DOHH2 (cell line): ENCODE data around the gene AFAP1.

Experiments used
- EZH2phosphoT487 ChIP-seq: fragments of 200-600 bp; sonication (generic); IDR thresholded peaks from 2 replicates; pipeline ENCODE4 v1.6.1; 2017; ENCODE audit warnings: borderline replicate concordance, mild to moderate bottlenecking, antibody characterized with exemption, low read length, moderate library complexity, mixed read lengths
- TF ChIP-seq, protein P1 (sequence below): fragments of 200-600 bp; sonication (generic); IDR thresholded peaks from one replicate; pipeline ENCODE4 v1.5.1; 2014; ENCODE audit warnings: antibody characterized with exemption, mild to moderate bottlenecking, low read depth, low read length; ENCODE audit not compliant: poor library complexity, severe bottlenecking

DNA sequence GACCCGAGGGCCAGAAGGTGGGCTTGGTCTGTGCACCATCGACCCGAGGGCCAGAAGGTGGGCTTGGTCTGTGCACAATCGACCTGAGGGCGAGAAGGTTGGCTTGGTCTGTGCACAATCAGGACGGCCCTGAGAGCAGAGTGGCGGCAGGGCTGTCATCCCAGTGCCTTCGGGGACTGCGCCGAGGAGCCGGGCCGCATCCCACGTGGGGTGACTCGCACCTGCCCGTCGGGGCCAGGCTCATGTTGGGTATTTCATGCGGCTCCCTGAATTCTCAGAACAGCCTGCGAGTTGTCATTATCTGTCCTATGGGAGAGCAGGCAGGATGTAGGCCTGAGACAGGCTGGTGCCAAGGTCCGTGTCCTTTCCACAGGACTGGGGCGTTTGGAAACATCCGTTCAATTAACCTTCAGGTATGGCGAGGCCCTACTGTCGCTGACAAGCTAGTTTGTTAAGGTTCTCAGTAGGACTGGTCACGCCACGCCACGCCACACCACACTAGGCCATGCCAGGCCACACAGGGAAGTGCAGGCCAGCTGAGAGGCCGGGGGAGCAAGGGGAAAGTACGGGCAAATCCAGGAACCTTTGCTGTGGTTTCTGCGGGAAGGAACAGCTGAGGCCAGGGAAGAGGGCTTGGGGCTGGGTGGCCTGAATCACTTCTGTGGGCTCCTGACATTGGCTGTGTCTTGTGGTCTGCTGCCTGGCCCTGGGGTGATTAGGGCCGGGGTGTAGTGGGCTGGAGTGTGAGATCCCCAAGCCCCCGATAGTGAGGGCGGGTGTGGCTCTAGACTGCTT, 182.9 kb downstream of the AFAP1 start:
- TF ChIP-seq, protein P1, sequence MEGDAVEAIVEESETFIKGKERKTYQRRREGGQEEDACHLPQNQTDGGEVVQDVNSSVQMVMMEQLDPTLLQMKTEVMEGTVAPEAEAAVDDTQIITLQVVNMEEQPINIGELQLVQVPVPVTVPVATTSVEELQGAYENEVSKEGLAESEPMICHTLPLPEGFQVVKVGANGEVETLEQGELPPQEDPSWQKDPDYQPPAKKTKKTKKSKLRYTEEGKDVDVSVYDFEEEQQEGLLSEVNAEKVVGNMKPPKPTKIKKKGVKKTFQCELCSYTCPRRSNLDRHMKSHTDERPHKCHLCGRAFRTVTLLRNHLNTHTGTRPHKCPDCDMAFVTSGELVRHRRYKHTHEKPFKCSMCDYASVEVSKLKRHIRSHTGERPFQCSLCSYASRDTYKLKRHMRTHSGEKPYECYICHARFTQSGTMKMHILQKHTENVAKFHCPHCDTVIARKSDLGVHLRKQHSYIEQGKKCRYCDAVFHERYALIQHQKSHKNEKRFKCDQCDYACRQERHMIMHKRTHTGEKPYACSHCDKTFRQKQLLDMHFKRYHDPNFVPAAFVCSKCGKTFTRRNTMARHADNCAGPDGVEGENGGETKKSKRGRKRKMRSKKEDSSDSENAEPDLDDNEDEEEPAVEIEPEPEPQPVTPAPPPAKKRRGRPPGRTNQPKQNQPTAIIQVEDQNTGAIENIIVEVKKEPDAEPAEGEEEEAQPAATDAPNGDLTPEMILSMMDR = no peak
- TF ChIP-seq EZH2phosphoT487 = no peak
